Renal cortical epithelial cell (primary cell): Measurements from ENCODE around the gene RPTOR. TPM values are rescaled to one million over a fixed set of nuclear protein-coding genes. Genes with fewer than 3 reads are reported as not detected.
"Not testable (repeated sequence)": the region's sequence is repeated elsewhere in the genome, so short reads cannot be mapped to it uniquely, and the experiment has no call there.

Experiments
- DNase-seq: peaks from one replicate; pipeline ENCODE4 v3.0.0-alpha.2; 2011; ENCODE audit warnings: low read depth
- total RNA-seq: library from RNA; depleted of rRNA; stranded (reverse); fragments of >200 nt; gene quantifications from 2 replicates; pipeline ENCODE4 v1.2.3, GENCODE V29; 2014

RPTOR gene
- total RNA-seq, 1 donor from 2014 or later, result 35.5 TPM

- no peak for DNase-seq
These were observed 30.7 kb upstream of the RPTOR start for GRCh38 chr17:80513892-80514291.

- DNase-seq, result no peak
These were observed 28.3 kb upstream of the RPTOR start for GRCh38 chr17:80516171-80516932.

- no peak for DNase-seq
These were observed 27.0 kb upstream of the RPTOR start for GRCh38 chr17:80517641-80518040.

DNA sequence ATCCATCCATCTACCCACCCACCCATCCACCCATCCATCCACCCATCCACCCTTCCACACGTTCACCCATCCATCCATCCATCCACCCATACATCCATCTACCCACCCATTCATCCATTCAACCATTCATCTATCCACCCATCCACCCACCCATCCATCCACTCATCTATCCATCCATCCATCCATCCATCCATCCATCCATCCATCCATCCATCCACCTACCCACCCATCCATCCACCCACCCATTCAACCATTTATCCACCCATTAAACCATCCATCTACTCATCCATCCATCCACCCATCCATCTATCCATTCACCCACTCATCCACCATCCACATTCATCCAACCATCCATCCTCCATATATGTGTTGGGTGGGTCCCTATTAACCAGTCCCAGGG, 26.2 kb upstream of the RPTOR start:
- DNase-seq, result no peak

- no peak for DNase-seq
These were observed 25.4 kb upstream of the RPTOR start for GRCh38 chr17:80519091-80519781.

DNA sequence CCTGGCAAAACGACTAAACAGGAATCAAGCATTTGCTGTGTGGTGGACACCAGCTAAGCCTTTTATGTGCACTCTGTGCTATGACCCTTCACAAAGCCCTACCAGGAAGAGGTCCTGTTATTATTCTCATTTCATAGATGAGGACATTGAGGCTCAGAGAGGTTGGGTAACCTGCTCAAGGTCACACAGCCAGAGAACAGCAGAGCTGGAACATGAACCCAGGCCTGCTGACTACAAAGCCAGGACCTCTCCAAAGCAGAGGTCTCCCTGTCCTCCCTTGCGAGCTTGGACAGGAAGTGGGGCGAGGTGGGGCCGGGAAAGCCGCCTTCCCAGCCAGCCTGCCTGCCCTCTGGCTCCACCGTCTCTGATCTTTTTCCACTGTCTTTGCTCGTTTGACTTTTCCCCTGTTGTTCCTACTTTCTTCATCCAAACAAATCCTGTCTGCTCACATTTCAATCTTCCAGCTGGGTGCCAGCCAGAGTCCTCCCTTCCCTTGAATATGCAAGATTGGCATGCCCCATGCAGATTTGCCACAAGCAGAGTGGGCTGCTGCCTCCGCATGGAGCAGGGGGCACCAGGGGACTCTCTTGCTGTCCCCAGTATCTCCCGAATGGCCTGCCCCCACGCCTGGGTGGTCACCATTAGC, 23.7 kb upstream of the RPTOR start:
- no peak for DNase-seq

- DNase-seq, result no peak
These were observed 21.4 kb upstream of the RPTOR start for GRCh38 chr17:80523054-80523744.

- no peak for DNase-seq
These were observed 20.5 kb upstream of the RPTOR start for GRCh38 chr17:80523956-80524712.

DNA sequence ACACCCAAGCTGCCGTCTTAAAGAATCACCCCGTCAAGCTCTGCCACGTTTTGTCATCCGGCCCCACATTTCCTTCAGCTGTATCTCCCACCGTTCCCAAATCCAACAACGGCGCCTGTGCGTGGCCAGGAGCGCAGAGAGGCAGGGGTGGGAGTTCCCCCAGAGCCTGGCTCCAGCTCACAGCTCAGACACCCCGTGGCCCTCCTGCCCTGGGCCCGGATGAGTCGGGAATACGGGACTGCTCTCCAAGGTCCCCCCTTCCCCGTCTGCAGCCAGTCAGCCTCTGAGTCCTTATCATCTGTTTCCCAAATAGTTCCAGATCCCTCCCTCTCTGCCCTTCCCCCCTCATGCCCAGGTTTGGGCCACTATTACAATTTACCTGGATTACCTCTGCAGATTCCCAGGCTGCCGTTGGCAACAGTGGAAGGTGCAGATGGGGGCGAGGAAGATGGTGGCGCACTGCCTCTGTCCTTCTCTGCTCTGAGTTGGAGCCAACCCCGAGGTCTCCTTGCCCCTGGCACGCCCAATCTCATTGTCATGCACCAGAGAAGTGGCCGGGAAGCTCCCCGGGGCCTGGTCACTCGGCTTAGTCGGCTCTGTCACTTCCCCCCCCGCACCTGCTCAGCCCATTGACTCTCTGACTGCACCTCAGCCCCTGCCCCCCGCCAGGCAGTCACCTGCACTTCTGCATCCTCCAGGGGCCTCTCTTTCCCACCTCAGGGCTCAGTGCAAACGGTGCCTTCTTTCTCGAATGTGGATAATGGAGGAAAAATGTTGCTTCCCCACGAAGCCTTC, 18.3 kb upstream of the RPTOR start:
- no peak for DNase-seq

DNA sequence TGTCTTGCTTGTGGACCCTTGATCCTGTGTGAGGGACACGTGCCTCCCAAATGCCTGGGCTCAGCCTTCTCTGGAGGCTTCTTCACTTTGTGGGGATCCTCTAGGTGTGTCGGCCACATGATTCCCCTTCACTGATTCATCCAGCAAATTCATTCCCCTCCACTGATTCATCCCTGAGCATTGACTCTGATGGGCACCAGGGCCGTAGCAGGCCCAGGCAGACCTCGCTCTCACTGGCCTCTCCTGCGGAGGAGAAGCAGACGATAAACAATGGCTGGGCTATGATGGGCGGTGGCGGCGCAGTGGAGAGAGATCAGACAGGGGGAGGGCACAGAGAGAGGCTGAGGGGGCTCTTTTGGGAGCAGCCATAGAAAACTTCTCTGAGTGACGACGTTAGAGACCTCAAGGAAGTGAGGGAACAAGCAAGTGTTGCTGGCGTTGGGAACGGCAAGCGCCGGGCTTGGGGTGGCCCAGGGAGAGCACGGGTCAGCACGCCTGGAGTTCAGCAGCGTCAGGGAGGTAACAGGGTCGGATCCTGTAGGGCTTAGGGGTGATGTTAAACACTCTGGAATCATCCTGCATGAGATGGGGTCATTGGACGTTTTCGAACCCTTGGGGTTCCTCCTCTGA, 17.5 kb upstream of the RPTOR start:
- DNase-seq, result no peak

DNA sequence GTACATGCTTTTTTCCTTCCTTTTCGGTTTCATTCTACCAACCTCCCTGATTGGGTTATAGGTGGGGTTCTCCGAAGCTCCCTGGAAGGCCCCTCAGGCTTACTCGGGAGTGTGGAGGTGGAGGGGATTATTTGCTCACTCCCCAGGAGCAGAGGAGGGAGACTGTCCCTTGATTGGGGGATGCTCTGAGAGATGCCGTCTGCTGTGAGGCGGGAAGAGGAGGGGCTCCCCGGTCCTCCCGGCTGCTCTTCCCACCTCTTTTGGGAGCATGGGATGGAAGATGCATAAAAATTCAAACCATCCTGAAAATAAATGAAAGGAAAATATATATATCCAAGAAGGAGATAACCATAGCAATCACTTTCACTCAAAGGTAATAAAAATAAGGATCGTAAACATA, 16.1 kb upstream of the RPTOR start:
- DNase-seq, result no peak

DNA sequence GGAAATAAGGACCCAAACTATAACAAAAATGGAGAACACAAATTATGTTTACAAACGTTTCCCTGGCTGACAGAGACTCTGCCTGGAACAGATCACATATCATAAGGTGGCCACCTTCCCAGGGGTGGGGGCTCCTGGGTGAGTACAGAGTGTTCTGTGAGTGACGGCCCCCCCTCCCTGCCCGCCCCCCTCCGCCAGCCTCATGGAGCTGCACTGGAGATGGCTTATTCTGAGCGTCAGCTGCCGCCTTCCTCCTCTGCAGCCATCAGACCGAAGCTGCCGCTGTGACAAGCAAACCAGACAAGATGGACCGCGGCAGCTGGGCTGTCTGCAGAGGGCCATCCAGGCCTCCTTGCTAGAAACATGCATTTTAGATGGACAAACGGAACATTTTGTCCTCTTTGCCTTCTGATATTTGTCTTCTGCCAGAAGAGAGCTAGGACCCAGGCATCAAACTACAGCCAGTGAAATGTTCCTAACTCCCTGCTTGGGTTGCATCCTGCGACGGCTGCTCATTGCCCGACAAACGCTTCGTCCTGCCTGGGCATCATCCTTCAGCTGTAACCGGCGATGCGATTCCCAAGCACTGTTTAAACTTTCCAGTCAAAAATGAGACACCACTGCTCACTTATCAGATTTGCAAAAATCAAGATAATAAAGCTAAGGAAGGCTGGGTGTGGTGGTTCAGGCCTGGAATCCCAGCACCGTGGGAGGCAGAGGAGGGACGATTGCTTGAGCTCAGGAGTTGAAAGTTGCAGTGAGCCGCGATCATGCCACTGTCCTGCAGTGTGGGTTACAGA, 15.3 kb upstream of the RPTOR start:
- DNase-seq, result no peak

DNA sequence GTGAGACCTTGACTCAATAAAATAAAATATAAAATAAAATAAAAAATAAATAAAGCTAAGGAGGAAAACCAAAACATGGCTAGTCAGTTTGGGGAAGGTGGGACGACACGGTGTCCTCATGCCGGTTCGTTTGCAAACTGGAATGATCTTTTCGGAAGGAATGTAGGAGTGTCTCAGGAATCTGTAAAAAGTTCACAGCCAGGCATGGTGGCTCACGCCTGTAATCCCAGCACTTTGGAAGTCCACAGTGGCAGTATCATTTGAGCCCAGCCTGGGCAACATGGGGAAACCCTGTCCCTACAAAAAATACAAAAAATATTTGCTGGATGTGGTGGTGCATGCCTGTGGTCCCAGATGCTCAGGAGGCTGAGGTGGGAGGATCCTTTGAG, 14.7 kb upstream of the RPTOR start:
- no peak for DNase-seq

- no peak for DNase-seq
These were observed 13.2 kb upstream of the RPTOR start for GRCh38 chr17:80531400-80531799.

DNA sequence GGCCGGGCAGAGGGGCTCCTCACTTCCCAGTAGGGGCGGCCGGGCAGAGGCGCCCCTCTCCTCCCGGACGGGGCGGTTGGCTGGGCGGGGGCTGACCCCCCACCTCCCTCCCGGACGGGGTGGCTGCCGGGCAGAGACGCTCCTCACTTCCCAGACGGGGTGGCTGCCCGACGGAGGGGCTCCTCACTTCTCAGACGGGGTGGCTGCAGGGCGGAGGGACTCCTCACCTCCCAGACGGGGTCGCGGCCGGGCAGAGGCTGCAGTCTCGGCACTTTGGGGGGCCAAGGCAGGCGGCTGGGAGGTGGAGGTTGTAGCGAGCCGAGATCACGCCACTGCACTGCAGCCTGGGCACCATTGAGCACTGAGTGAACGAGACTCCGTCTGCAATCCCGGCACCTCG, 7.3 kb upstream of the RPTOR start:
- DNase-seq, result not testable (repeated sequence)

DNA sequence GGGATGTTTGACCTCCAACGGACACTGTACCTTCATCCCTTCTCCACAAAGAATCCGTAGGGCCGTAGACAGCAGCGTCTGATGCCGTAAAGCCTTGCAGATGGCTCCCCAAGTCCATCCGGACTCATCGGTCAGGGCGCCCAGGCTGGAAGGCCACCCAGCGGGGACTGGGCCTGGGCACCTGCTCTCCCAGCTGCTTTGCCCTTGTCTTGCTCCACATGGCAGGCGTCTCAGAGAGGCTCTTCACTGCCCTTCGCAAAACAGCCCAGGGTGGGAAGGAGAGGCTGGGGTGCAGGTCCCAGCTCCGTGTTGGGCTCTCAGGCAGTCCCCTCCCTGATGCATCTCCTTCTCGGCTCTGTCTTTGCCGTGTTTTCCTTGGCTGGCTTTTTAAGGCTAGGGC, 6.2 kb upstream of the RPTOR start:
- no peak for DNase-seq

DNA sequence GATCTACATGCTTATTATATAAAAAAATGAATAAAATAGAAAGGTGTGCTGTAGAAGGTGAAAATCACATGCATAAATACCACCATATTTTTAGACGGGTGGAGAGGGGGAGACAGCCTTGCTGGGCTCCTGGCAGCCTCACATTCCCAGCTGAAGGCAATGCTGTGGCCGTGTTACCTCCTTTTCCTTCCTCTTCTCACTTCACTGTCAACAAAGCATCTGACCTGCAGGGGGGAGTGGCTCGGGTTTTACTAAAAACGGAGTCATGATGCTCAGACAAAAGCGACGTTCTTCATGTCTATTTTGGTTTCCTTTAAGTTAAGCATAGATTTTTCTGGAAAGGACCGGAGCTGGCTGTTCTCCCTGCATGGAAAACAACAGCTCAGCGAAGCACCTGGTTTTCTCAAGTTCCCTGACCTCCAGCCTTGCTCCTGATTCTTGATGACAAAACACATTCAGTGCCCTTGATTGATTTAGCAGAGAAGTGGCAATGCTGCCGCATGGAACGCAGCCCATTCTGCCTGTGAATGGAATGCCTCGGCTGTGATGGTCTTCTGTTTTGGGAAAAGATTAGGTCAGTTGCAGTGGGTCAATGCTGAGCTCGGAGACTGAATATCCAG, 5.5 kb upstream of the RPTOR start:
- no peak for DNase-seq

DNA sequence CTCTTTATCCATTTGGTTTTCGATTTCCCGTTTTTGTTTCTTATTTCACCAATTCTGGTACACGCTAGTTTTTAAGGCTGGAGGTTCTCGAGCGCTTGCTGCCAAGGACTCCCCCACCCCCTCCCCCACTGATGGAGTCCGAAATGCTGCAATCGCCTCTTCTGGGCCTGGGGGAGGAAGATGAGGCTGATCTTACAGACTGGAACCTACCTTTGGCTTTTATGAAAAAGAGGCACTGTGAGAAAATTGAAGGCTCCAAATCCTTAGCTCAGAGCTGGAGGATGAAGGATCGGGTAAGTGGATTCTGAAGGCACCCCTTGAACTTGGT, 825 bp downstream of the RPTOR start:
- no peak for DNase-seq

DNA sequence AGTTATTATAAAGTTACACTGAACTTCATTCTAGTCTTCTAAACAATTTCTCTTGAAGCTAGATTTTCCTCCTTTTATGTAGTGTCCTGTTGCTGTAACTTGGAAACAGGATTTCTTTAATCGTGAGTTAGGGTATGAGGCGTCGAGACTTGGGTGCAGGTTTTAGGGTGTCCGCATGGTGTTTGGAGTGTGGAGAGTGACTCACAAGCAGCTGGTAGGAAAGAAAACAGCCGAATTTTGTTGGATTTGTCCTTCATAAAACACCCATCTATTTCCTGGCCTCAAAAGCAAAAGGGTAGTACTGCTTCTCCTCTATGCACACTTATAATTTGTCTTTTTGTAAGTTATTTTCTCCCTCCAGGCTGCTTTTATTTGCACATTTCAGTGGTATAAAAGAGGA, 1.6 kb downstream of the RPTOR start:
- DNase-seq, result no peak
